Astrocyte (in vitro differentiated cells and primary cell): ENCODE measurements around the gene ACTN1. TPM values are rescaled to one million over a fixed set of nuclear protein-coding genes. Genes with fewer than 3 reads are reported as not detected.

Experiments
- total RNA-seq: library from RNA; stranded (reverse); gene quantifications from 2 replicates; pipeline ENCODE4 v1.2.1, GENCODE V29; 2021

The ACTN1 gene
- total RNA-seq, 1 donor from 2014 or later = 1,163 TPM

Other genes starting within 250 kb of the ACTN1 start
- gene ZFP36L1, start 186.2 kb downstream of the ACTN1 start, total RNA-seq = 210 and 219 TPM in 2 replicates
- 54.5 and 54.6 TPM in 2 replicates for gene DCAF5, start 173.8 kb upstream of the ACTN1 start, total RNA-seq
- gene EXD2, start 212.2 kb upstream of the ACTN1 start, total RNA-seq = 28.7 and 30.7 TPM in 2 replicates